ENCODE results near the gene ADAMTS6.
"Not testable (repeated sequence)": the region's sequence is repeated elsewhere in the genome, so short reads cannot be mapped to it uniquely, and the experiment has no call there.

The ADAMTS6 gene

DNA sequence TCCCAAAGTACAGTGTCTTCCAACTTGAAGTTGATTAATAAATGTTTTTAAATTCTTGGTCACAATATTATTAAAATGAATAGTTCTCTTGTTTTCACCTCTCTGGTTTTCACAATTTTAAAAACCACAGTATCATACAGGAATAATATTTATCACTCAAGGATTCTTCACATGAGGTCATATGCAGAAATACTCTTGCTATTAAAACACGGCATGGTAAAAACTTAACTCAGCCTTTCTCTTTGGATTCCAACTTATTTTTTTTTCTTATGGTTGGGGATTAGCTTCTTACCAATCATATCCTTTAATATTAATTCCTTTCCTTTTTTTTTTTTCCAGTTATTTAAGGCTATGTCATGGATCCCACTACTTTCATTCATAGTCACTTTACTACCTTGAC lies 289.4 kb downstream of the ADAMTS6 start:
- no peak overlapping the region for H3K27ac Mint-ChIP-seq
- no peaks in the 10 kb centered on the region for H3K27me3 Mint-ChIP-seq
- no peaks in the 10 kb centered on the region for H3K9me3 Mint-ChIP-seq (ENCODE audit: low read depth)
- H3K4me3 Mint-ChIP-seq, result no peak overlapping the region
- H3K4me1 Mint-ChIP-seq (ENCODE audit: low read depth), result peaks cover 13% of the 10 kb centered on the region
- H3K36me3 Mint-ChIP-seq, result peaks cover 10% of the 10 kb centered on the region

GRCh38 chr5:65191554-65192135 lies 290.1 kb downstream of the ADAMTS6 start:
- H3K27ac Mint-ChIP-seq, result no peak overlapping the region
- no peak overlapping the region for H3K4me3 Mint-ChIP-seq
- H3K4me1 Mint-ChIP-seq (ENCODE audit: low read depth), result peaks cover 13% of the 10 kb centered on the region
- peaks cover 11% of the 10 kb centered on the region for H3K36me3 Mint-ChIP-seq
- H3K9me3 Mint-ChIP-seq (ENCODE audit: low read depth), result no peaks in the 10 kb centered on the region
- no peaks in the 10 kb centered on the region for H3K27me3 Mint-ChIP-seq

- H3K4me3 Mint-ChIP-seq, result no peak overlapping the region
- peak overlapping the region; percentile 2 for H3K27ac Mint-ChIP-seq
- peaks cover 13% of the 10 kb centered on the region for H3K4me1 Mint-ChIP-seq (ENCODE audit: low read depth)
- peaks cover 10% of the 10 kb centered on the region for H3K36me3 Mint-ChIP-seq
- H3K9me3 Mint-ChIP-seq (ENCODE audit: low read depth), result no peaks in the 10 kb centered on the region
- H3K27me3 Mint-ChIP-seq, result no peaks in the 10 kb centered on the region
Measured at GRCh38 chr5:65190328-65191053, 291.2 kb downstream of the ADAMTS6 start.

DNA sequence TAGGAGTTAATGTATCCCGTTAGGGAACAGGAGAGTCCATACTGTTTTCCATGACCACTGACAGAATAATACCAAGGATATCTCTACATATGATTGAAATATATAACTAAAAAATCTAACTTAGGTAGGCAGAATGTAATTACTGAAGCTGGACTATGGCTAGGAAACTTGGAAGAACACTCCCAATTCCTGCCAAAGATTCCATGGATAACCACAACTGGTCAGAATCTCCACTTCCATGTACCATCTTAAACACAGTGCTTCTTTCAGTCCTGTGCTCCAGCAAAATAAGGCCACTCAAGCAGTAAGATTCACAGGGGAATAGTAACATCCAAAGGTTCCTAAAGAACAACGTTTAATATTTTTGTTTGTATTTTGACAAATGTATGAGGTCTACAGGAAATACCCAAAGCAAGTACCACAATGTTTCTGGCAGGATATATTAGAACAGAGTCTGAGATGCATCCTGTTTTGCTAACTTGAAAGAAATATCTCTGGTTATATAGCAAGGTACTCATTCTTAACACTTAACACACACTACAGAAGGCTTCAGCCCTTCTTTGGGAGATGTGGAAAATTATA lies 295.0 kb downstream of the ADAMTS6 start:
- Mint-ChIP-seq H3K9me3 (ENCODE audit: low read depth) (no peaks in the 10 kb centered on the region), H3K36me3 (peaks cover 5% of the 10 kb centered on the region), H3K4me3 (no peak overlapping the region), H3K4me1 (ENCODE audit: low read depth) (peaks cover 12% of the 10 kb centered on the region), H3K27me3 (no peaks in the 10 kb centered on the region), H3K27ac (no peak overlapping the region)

DNA sequence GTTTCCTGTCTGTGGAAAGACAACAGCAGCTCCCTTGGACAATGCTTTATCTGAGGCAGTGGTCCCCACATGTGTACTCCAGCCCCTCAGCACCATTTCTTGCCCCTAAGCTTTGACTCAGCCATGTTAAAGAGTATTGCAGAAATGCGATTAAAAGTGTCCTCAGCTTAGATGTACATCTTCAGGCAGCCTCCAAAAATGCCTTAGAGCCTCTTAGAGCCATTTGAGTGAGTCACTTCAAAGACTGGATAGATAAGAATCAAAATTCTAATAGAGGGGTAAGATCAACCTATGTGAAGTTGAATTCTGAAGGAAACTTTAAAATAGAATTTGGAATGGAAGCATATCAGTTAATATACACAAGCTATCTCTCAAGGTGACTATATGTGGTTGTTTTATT lies 296.3 kb downstream of the ADAMTS6 start:
- Mint-ChIP-seq H3K27me3 (no peaks in the 10 kb centered on the region), H3K27ac (no peak overlapping the region), H3K9me3 (ENCODE audit: low read depth) (no peaks in the 10 kb centered on the region), H3K4me1 (ENCODE audit: low read depth) (peaks cover 6% of the 10 kb centered on the region), H3K36me3 (peaks cover 5% of the 10 kb centered on the region), H3K4me3 (no peak overlapping the region)

GRCh38 chr5:65184780-65185179 lies 296.9 kb downstream of the ADAMTS6 start:
- Mint-ChIP-seq H3K4me3 (no peak overlapping the region), H3K4me1 (ENCODE audit: low read depth) (peaks cover 1% of the 10 kb centered on the region), H3K27me3 (no peaks in the 10 kb centered on the region), H3K36me3 (peaks cover 5% of the 10 kb centered on the region), H3K9me3 (ENCODE audit: low read depth) (no peaks in the 10 kb centered on the region), H3K27ac (no peak overlapping the region)

- H3K4me1 Mint-ChIP-seq (ENCODE audit: low read depth); H3K9me3 Mint-ChIP-seq (ENCODE audit: low read depth); H3K36me3 Mint-ChIP-seq; H3K27ac Mint-ChIP-seq; H3K4me3 Mint-ChIP-seq; H3K27me3 Mint-ChIP-seq: not testable (repeated sequence)
Measured at GRCh38 chr5:65174231-65174630, 307.5 kb downstream of the ADAMTS6 start.

DNA sequence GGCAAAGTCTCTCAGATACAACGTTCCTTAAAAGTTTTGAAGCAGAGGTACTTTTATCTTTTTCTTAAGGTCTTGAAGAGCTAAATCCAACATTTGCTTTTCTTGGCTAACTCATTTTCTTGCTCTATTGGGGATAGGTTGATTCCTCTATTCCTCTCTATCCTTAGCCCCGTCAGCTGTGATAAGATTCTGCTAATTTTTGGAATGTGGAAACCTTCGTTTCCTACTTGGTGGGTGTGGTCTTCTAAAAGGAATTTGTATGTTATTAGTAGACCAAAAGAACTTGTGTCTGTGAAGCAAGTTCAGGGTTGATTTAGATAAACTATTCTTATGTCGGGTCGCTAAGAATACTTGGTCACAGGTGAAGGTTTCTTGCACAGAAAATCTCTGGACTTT lies 308.6 kb downstream of the ADAMTS6 start:
- Mint-ChIP-seq H3K27me3 (no peaks in the 10 kb centered on the region), H3K4me1 (ENCODE audit: low read depth) (peaks cover 7% of the 10 kb centered on the region), H3K9me3 (ENCODE audit: low read depth) (no peaks in the 10 kb centered on the region), H3K36me3 (peaks cover 2% of the 10 kb centered on the region), H3K27ac (no peak overlapping the region), H3K4me3 (no peak overlapping the region)

GRCh38 chr5:65172486-65173129 lies 309.1 kb downstream of the ADAMTS6 start:
- Mint-ChIP-seq H3K9me3 (ENCODE audit: low read depth) (no peaks in the 10 kb centered on the region), H3K4me1 (ENCODE audit: low read depth) (peaks cover 7% of the 10 kb centered on the region), H3K27me3 (no peaks in the 10 kb centered on the region), H3K4me3 (no peak overlapping the region), H3K27ac (no peak overlapping the region), H3K36me3 (peaks cover 2% of the 10 kb centered on the region)

DNA sequence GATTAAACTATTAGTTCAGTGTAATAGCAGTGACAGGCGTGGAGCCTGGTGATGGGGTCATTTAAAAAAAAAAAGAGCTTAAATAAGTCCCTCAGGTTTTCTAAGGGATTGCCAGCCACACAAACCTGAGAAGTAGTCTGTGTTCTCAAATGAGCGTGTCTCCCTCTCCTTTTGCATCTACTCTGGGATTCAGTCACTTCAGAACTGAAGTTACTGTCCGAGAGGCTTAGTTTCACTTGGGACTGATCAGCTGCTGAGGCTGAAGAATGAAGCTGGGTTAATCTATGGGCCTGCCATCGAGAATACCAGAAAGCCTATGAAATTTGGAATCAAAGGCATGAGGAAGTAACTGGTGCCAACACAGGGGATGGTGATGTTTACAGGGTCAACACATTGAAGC lies 310.1 kb downstream of the ADAMTS6 start:
- Mint-ChIP-seq H3K27me3 (no peaks in the 10 kb centered on the region), H3K9me3 (ENCODE audit: low read depth) (no peaks in the 10 kb centered on the region), H3K4me1 (ENCODE audit: low read depth) (peaks cover 7% of the 10 kb centered on the region), H3K27ac (no peak overlapping the region), H3K36me3 (peaks cover 2% of the 10 kb centered on the region), H3K4me3 (no peak overlapping the region)

DNA sequence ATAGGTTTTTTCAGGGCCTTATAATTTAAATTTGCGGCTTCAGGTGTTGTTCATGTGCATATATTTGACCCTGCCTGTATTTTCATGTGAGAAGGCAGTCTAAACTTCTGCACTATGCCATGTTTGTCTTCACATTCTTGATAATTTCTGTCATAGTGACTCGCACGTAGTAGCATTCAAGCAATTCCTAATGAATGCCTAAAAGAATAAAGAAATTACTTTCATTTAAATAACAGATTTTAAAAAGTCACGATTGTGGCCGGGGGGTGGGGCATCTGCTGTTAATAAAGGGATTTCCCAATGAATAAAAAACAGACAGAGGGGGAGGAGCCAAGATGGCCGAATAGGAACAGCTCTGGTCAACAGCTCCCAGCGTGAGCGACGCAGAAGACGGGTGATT lies 318.0 kb downstream of the ADAMTS6 start:
- no peak overlapping the region for H3K27ac Mint-ChIP-seq
- H3K4me3 Mint-ChIP-seq, result no peak overlapping the region
- H3K9me3 Mint-ChIP-seq (ENCODE audit: low read depth), result no peaks in the 10 kb centered on the region

GRCh38 chr5:65161655-65162054 lies 320.1 kb downstream of the ADAMTS6 start:
- Mint-ChIP-seq H3K27me3 (no peaks in the 10 kb centered on the region), H3K27ac (no peak overlapping the region)

More for the DNA sequence above, 318.0 kb downstream of the ADAMTS6 start:
- H3K27me3 Mint-ChIP-seq, result no peaks in the 10 kb centered on the region
- H3K36me3 Mint-ChIP-seq, result peaks cover 2% of the 10 kb centered on the region
- no peaks in the 10 kb centered on the region for H3K4me1 Mint-ChIP-seq (ENCODE audit: low read depth)

DNA sequence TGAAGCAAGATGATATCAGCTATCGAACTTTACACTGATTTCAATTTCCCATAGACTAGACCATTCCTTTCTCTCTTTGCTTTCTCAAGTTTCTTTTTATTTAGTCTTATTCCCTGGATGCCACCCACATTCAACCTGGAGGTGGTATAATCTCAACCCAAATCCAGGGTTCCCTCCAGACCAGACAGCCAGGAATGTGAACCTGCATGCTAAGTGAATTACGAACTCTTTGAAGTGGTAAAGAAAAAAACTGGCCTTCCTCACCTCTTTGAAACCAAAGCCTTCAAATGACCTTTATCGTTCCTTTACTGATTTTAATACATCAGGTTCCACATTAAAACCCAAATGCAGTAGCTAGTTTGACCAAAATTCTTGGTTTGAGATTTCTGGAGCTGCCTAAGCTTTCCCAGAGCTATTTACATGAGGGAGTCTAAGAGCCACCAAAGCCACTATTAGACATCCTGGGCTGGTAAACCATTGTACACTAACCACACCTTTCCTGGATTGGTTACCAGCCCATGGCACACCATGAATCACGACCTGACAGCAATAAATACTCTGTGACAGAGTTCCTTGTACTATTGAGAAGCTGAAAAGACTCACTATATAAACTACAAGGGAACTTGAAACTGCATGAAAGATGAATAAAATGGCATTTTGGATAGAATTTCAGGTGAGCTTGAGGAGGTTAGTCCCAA lies 323.7 kb downstream of the ADAMTS6 start:
- H3K36me3 Mint-ChIP-seq, result peaks cover 2% of the 10 kb centered on the region
- H3K27me3 Mint-ChIP-seq, result no peaks in the 10 kb centered on the region
- H3K4me1 Mint-ChIP-seq (ENCODE audit: low read depth), result no peaks in the 10 kb centered on the region
- H3K27ac Mint-ChIP-seq, result no peak overlapping the region
- H3K4me3 Mint-ChIP-seq, result no peak overlapping the region
- no peaks in the 10 kb centered on the region for H3K9me3 Mint-ChIP-seq (ENCODE audit: low read depth)

More at GRCh38 chr5:65161655-65162054, 320.1 kb downstream of the ADAMTS6 start:
- H3K36me3 Mint-ChIP-seq, result peaks cover 2% of the 10 kb centered on the region
- H3K4me1 Mint-ChIP-seq (ENCODE audit: low read depth), result no peaks in the 10 kb centered on the region
- H3K9me3 Mint-ChIP-seq (ENCODE audit: low read depth), result no peaks in the 10 kb centered on the region
- H3K4me3 Mint-ChIP-seq, result no peak overlapping the region

DNA sequence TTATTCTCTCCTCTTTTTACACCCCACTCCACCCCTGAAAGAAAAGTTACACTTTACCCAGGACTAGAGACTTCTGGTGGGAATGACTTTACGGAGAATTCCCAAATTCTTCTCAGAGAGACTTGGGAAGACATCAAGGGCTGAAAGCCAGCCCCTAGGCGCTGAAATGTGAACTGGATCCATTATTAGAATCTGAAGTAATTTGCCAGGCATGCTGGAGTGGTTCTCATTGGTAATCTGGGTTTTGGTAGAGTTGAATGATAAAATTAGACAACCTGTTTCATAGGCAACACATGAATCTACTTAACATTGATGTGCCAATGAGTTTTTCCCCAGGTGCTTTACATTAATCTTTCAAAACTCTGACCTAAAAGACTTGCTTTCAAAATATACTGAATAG lies 324.8 kb downstream of the ADAMTS6 start:
- Mint-ChIP-seq H3K27ac (no peak overlapping the region), H3K9me3 (ENCODE audit: low read depth) (no peaks in the 10 kb centered on the region), H3K27me3 (no peaks in the 10 kb centered on the region), H3K4me1 (ENCODE audit: low read depth) (no peaks in the 10 kb centered on the region), H3K4me3 (no peak overlapping the region), H3K36me3 (peaks cover 2% of the 10 kb centered on the region)

GRCh38 chr5:65152131-65152530 lies 329.6 kb downstream of the ADAMTS6 start:
- H3K27ac Mint-ChIP-seq, result no peak overlapping the region
- peaks cover 2% of the 10 kb centered on the region for H3K36me3 Mint-ChIP-seq
- H3K4me1 Mint-ChIP-seq (ENCODE audit: low read depth), result no peaks in the 10 kb centered on the region
- H3K27me3 Mint-ChIP-seq, result no peaks in the 10 kb centered on the region
- no peaks in the 10 kb centered on the region for H3K9me3 Mint-ChIP-seq (ENCODE audit: low read depth)
- H3K4me3 Mint-ChIP-seq, result no peak overlapping the region
